OCI-LY3 (cell line): Measurements from ENCODE around the gene MAPKAPK5.
"Not testable (repeated sequence)": the region's sequence is repeated elsewhere in the genome, so short reads cannot be mapped to it uniquely, and the experiment has no call there.

Experiments used
- H2AFZ ChIP-seq: fragments of 200-600, 300-600 bp; shearing (Covaris generic); 2 replicates; pipeline ENCODE4 v1.6.0; 2014; ENCODE audit warnings: antibody characterized with exemption, low read depth, low read length
- H3K27ac ChIP-seq: fragments of 200-600, 300-600 bp; sonication (generic); 2 replicates; pipeline ENCODE4 v1.5.1; 2014; ENCODE audit warnings: mild to moderate bottlenecking, low read length, moderate library complexity, mixed read lengths
- H3K27me3 ChIP-seq: fragments of 200-600, 300-600 bp; sonication (generic); 2 replicates; pipeline ENCODE4 v1.6.1; 2014; ENCODE audit warnings: low read depth, low read length, mixed read lengths
- H3K36me3 ChIP-seq: fragments of 200-600, 300-600 bp; sonication (generic); replicated peaks from 2 replicates; pipeline ENCODE3; 2014; ENCODE audit warnings: low read depth, low read length, mixed read lengths
- H3K4me1 ChIP-seq: fragments of 300-600, 200-600 bp; sonication (generic); 2 replicates; pipeline ENCODE4 v1.6.1; 2014; ENCODE audit warnings: low read length, mixed read lengths
- H3K4me2 ChIP-seq: fragments of 200-600, 300-600 bp; sonication (generic); 2 replicates; pipeline ENCODE4 v1.6.1; 2014; ENCODE audit warnings: low read length, mixed read lengths
- H3K4me3 ChIP-seq: fragments of 300-600, 200-600 bp; sonication (generic); 2 replicates; pipeline ENCODE4 v1.5.1; 2014; ENCODE audit warnings: antibody characterized with exemption, mild to moderate bottlenecking, low read length, moderate library complexity
- H3K79me2 ChIP-seq: fragments of 300-600, 200-600 bp; shearing (Covaris generic); 2 replicates; pipeline ENCODE4 v1.6.1; 2014; ENCODE audit warnings: mild to moderate bottlenecking, low read length, mixed read lengths
- H3K9ac ChIP-seq: fragments of 300-600, 200-600 bp; shearing (Covaris generic); 2 replicates; pipeline ENCODE4 v1.6.0; 2014; ENCODE audit warnings: mild to moderate bottlenecking, low read length, moderate library complexity
- H3K9me3 ChIP-seq: fragments of 200-600, 300-600 bp; shearing (Covaris generic); 2 replicates; pipeline ENCODE4 v1.6.1; 2014; ENCODE audit warnings: low read length, mixed read lengths; ENCODE audit not compliant: insufficient read depth
- H4K20me1 ChIP-seq: fragments of 200-600, 300-600 bp; sonication (generic); 2 replicates; pipeline ENCODE4 v1.6.1; 2016; ENCODE audit warnings: low read length, mixed read lengths; ENCODE audit not compliant: insufficient read depth
- EZH2phosphoT487 ChIP-seq: fragments of 200-600 bp; shearing (Covaris generic); IDR thresholded peaks from 2 replicates; pipeline ENCODE4 v1.6.1; 2018; ENCODE audit warnings: antibody characterized with exemption, mixed run types, low read depth
- TF ChIP-seq, protein P1 (sequence below): fragments of 200-600, 300-600 bp; sonication (generic); IDR thresholded peaks from 2 replicates; pipeline ENCODE4 v1.5.1; 2014; ENCODE audit warnings: antibody characterized with exemption, low read length, low read depth

The MAPKAPK5 gene

GRCh38 chr12:111824312-111824711 is 17.7 kb upstream of the MAPKAPK5 start:
- H3K4me1 ChIP-seq, H3K79me2 ChIP-seq, H3K4me3 ChIP-seq, H3K9me3 ChIP-seq, H4K20me1 ChIP-seq, H3K9ac ChIP-seq, H3K4me2 ChIP-seq, H3K27ac ChIP-seq, H2AFZ ChIP-seq, H3K36me3 ChIP-seq: not testable (repeated sequence)
- TF ChIP-seq, protein P1, sequence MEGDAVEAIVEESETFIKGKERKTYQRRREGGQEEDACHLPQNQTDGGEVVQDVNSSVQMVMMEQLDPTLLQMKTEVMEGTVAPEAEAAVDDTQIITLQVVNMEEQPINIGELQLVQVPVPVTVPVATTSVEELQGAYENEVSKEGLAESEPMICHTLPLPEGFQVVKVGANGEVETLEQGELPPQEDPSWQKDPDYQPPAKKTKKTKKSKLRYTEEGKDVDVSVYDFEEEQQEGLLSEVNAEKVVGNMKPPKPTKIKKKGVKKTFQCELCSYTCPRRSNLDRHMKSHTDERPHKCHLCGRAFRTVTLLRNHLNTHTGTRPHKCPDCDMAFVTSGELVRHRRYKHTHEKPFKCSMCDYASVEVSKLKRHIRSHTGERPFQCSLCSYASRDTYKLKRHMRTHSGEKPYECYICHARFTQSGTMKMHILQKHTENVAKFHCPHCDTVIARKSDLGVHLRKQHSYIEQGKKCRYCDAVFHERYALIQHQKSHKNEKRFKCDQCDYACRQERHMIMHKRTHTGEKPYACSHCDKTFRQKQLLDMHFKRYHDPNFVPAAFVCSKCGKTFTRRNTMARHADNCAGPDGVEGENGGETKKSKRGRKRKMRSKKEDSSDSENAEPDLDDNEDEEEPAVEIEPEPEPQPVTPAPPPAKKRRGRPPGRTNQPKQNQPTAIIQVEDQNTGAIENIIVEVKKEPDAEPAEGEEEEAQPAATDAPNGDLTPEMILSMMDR = peak; percentile 51
- H3K27me3 ChIP-seq = peaks cover 18% of the 10 kb centered on the region

- Histone ChIP-seq H3K4me1 (no peaks in the 10 kb centered on the region), H3K9ac (no peak overlapping the region), H3K36me3 (no peaks in the 10 kb centered on the region), H3K79me2 (no peaks in the 10 kb centered on the region), H3K27ac (no peak overlapping the region), H3K27me3 (peaks cover 18% of the 10 kb centered on the region), H3K4me2 (no peak overlapping the region), H4K20me1 (no peaks in the 10 kb centered on the region), H3K4me3 (no peak overlapping the region), H3K9me3 (no peaks in the 10 kb centered on the region), H2AFZ (no peak overlapping the region)
- TF ChIP-seq EZH2phosphoT487 = no peak
- TF ChIP-seq, protein P1 = no peak
Observed at GRCh38 chr12:111825509-111825908, 16.5 kb upstream of the MAPKAPK5 start.

DNA sequence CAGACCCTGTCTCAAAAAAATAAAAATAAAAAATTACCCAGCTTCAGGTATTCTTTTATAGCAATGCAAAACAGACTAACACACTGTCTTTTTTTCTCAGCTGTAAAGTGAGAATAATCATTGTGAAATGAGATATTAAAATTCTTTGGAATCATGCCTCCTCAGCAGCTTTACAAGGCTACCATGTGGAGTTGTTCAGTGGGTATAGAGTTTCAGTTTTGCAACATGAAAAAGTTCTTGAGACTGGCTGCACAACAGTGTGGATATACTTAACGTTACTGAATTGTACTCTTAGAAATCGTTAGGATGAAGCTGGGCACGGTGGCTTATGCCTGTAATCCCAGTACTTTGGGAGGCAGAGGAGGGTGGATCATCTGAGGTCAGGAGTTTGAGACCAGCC is 15.7 kb upstream of the MAPKAPK5 start:
- H3K4me2 ChIP-seq = no peak overlapping the region
- H3K9ac ChIP-seq = no peak overlapping the region
- TF ChIP-seq, protein P1 = no peak
- TF ChIP-seq EZH2phosphoT487 = no peak
- H3K9me3 ChIP-seq = no peaks in the 10 kb centered on the region
- H3K4me1 ChIP-seq = no peaks in the 10 kb centered on the region
- no peak overlapping the region for H3K27ac ChIP-seq
- no peak overlapping the region for H3K4me3 ChIP-seq
- no peaks in the 10 kb centered on the region for H3K36me3 ChIP-seq
- peaks cover 18% of the 10 kb centered on the region for H3K27me3 ChIP-seq
- H2AFZ ChIP-seq = no peak overlapping the region
- H3K79me2 ChIP-seq = no peaks in the 10 kb centered on the region
- H4K20me1 ChIP-seq = no peaks in the 10 kb centered on the region

DNA sequence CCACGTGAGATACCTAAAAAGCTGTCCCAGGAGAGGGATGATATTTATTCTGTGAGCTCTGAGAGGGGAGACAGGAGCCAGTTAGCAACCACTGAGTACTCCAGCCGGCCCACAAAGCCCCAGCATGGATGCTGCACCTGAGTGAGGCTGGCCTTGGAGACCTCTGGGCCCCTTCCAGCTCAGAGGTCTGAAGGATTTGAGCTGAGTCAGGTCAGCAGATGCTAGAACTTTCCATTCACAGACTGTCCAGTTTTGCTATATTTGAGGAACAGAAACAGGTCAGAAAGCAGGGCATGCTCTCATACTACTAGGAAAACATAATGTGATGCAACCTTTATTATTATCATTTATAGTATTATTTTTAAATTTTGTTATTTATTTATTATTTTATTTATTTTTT is 15.0 kb upstream of the MAPKAPK5 start:
- no peaks in the 10 kb centered on the region for H3K36me3 ChIP-seq
- no peak overlapping the region for H3K9ac ChIP-seq
- H4K20me1 ChIP-seq = no peaks in the 10 kb centered on the region
- H3K4me3 ChIP-seq = no peak overlapping the region
- no peaks in the 10 kb centered on the region for H3K79me2 ChIP-seq
- TF ChIP-seq, protein P1 = no peak
- TF ChIP-seq EZH2phosphoT487 = no peak
- H3K9me3 ChIP-seq = no peaks in the 10 kb centered on the region
- peaks cover 14% of the 10 kb centered on the region for H3K27me3 ChIP-seq
- H3K27ac ChIP-seq = no peak overlapping the region
- no peaks in the 10 kb centered on the region for H3K4me1 ChIP-seq
- no peak overlapping the region for H2AFZ ChIP-seq
- H3K4me2 ChIP-seq = no peak overlapping the region
